Islet of Langerhans (tissue), 1 donor: ENCODE measurements around the gene SYT17.

ENCODE experiments used
- FAIRE-seq: peaks from one replicate; lab custom pipeline; 2011; peaks lifted over from hg19 to GRCh38; lab: Jason Lieb, UNC

Gene SYT17

DNA sequence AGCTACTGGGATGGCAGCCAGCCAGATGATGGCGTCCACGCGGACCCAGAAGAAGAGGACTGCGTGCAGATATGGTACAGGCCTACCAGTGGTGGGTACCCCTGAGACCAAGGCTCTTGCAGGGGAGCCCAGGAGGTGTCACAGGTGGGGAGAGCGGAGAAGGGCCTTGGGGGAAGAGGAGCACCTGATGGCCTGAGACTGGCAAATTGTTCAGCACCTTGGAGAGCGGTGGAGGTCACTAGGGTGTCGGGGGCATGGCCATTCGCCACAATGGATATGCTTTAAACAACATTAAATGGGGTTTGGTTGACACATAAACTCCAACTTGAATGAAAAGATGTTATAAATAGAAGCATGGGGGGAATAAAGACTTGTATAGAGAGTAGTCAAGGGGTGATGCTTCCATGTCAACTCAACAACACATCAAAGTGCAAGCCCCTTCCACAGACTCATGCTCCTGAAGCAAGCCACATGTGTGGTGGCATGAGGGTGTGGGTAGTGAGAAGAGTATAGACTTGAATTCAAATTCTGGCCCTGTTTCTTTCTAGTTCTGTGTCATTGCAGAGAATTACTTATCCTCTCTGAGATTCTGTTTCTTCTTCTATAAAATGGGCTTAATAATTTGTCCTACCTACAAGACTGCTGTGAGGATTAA is 139.7 kb downstream of the SYT17 start:
- FAIRE-seq, result no peak

GRCh38 chr16:19308392-19308791 is 140.4 kb downstream of the SYT17 start:
- no peak for FAIRE-seq

- FAIRE-seq, result no peak
Observed at GRCh38 chr16:19309178-19309577, 141.1 kb downstream of the SYT17 start.

GRCh38 chr16:19314718-19315425 is 146.8 kb downstream of the SYT17 start:
- no peak for FAIRE-seq

- FAIRE-seq, result no peak
Observed at GRCh38 chr16:19315889-19316433, 147.9 kb downstream of the SYT17 start.

DNA sequence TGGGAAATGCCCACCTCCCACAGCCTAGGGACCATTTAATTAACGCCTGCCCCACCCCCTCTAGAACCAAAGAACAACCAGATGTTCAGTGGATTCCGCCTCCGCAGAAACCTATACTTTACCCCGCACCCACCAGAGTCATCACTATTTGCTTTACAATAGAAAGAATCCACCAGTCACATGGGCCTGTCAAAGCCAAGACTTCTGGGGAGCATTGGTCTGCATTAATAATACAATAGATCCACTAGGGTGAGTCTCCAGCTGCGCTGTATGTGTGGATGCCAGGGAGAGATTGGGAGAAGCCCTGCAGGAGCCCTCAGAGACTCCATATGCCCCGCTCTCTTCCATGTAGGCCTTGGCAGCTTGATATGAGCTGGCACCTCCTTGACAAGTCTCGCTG is 148.8 kb downstream of the SYT17 start:
- FAIRE-seq, result no peak
